HepG2 (cell line): ENCODE results near the gene ADSS1. TPM values are rescaled to one million over a fixed set of nuclear protein-coding genes. Genes with fewer than 3 reads are reported as not detected.

Source experiments
- ARID5B ChIP-seq: IDR thresholded peaks from 2 replicates; pipeline ENCODE4 v1.4.0; 2020; ENCODE audit warnings: mild to moderate bottlenecking, missing genetic modification reagents
- ATF4 ChIP-seq, 2 experiments: fragments of 450-650 bp in 1 of 2; sonication (generic) in 1 of 2; formaldehyde crosslinking; IDR thresholded peaks; 2 replicates each; pipeline versions ENCODE4 v1.5.0 to v1.8.0; 2020 to 2022; ENCODE audit warnings: mild to moderate bottlenecking in 1 of 2, missing genetic modification reagents in 1 of 2
- DRAP1 ChIP-seq: IDR thresholded peaks from 2 replicates; pipeline ENCODE4 v1.6.1; 2016; ENCODE audit warnings: missing genetic modification reagents, missing compliant biosample characterization
- HNF4G ChIP-seq, 2 experiments: sonication (generic) in 1 of 2; formaldehyde crosslinking in 1 of 2; IDR thresholded peaks; 2 replicates each; pipeline versions ENCODE4 v1.4.0 to v1.6.1; 2011 to 2020; ENCODE audit warnings: borderline replicate concordance in 2 of 2, low read depth in 2 of 2, mild to moderate bottlenecking in 2 of 2, low read length in 1 of 2, missing genetic modification reagents in 1 of 2, moderate library complexity in 1 of 2
- KDM3A ChIP-seq: IDR thresholded peaks from 2 replicates; pipeline ENCODE4 v1.6.1; 2018; ENCODE audit warnings: low read depth, missing compliant biosample characterization
- KDM6A ChIP-seq: IDR thresholded peaks from 2 replicates; pipeline ENCODE4 v1.6.1; 2016; ENCODE audit warnings: low read depth
- MED8 ChIP-seq: sonication (generic); formaldehyde crosslinking; IDR thresholded peaks from 2 replicates; pipeline ENCODE4 v1.8.1; 2023; ENCODE audit warnings: mild to moderate bottlenecking, missing genetic modification reagents; ENCODE audit not compliant: insufficient replicate concordance
- MIXL1 ChIP-seq: IDR thresholded peaks from 2 replicates; pipeline ENCODE4 v1.6.1; 2016
- MXI1 ChIP-seq: IDR thresholded peaks from 3 replicates; pipeline ENCODE4 v1.6.1; 2012; ENCODE audit warnings: low read depth, low read length, inconsistent platforms, borderline replicate concordance
- MYNN ChIP-seq: sonication (generic); formaldehyde crosslinking; IDR thresholded peaks from 2 replicates; pipeline ENCODE4 v1.4.0; 2020; ENCODE audit warnings: mild to moderate bottlenecking, low read depth, missing genetic modification reagents
- NFIC ChIP-seq: IDR thresholded peaks from 2 replicates; pipeline ENCODE4 v1.6.1; 2012; ENCODE audit warnings: mild to moderate bottlenecking, low read length, inconsistent platforms
- REL ChIP-seq: sonication (generic); formaldehyde crosslinking; conservative IDR thresholded peaks from 2 replicates; pipeline ENCODE4 v1.8.0; 2022; ENCODE audit warnings: mild to moderate bottlenecking, missing genetic modification reagents, moderate library complexity
- RXRA ChIP-seq: sonication (generic); formaldehyde crosslinking; IDR thresholded peaks from 2 replicates; pipeline ENCODE4 v1.5.1; 2020; ENCODE audit warnings: missing genetic modification reagents
- SAFB2 ChIP-seq: sonication (generic); formaldehyde crosslinking; IDR thresholded peaks from 2 replicates; pipeline ENCODE4 v1.5.1; 2020; ENCODE audit warnings: missing genetic modification reagents, low read depth, mild to moderate bottlenecking, borderline replicate concordance
- TMF1 ChIP-seq: sonication (generic); formaldehyde crosslinking; IDR thresholded peaks from 2 replicates; pipeline ENCODE4 v1.8.1; 2022; ENCODE audit warnings: low read depth, missing genetic modification reagents
- ZBED4 ChIP-seq: sonication (generic); formaldehyde crosslinking; IDR thresholded peaks from 2 replicates; pipeline ENCODE4 v1.4.0; 2020; ENCODE audit warnings: missing genetic modification reagents, borderline replicate concordance
- ZNF3 ChIP-seq: IDR thresholded peaks from 2 replicates; pipeline ENCODE4 v1.7.0; 2017; ENCODE audit warnings: inconsistent platforms
- ZNF530 ChIP-seq: sonication (generic); formaldehyde crosslinking; IDR thresholded peaks from 2 replicates; pipeline ENCODE4 v1.5.0; 2020; ENCODE audit warnings: low read depth, mild to moderate bottlenecking, missing genetic modification reagents
- polyA plus RNA-seq, 8 experiments: library from polyadenylated mRNA; depleted of rRNA in 3 of 8; stranded (reverse) in 7 of 8; unstranded in 1 of 8; fragments of >200 nt; fragmentation: Illumina TruSeq in 4 of 8; extraction: Trizol in 4 of 8; gene quantifications; 2 replicates each; pipeline versions ENCODE4 v1.2.1 to v1.2.3, GENCODE V29; 2011 to 2016; ENCODE audit warnings: low read depth in 4 of 8, missing spikeins in 1 of 8, mixed read lengths in 1 of 8; ENCODE audit not compliant: insufficient read depth in 1 of 8
- total RNA-seq, 5 experiments: library from RNA; depleted of rRNA; stranded (reverse); fragments of >200 nt; fragmentation: Illumina TruSeq; extraction: Trizol; gene quantifications; 2 replicates each; pipeline ENCODE4 v1.2.3, GENCODE V29; 2016; ENCODE audit warnings: low read depth in 1 of 5

Gene ADSS1
- total and polyA plus RNA-seq, 2 of the 13 experiments (the other 11 are each of a cell fraction or from before 2014, with no cell fraction given): 1.0 to 36.7 TPM

- TF ChIP-seq ZBED4 (CRISPR knock-in tag) (no peak; the same call in 1 of the 2 replicates), MXI1 (peak; percentile 57; the same call in 1 of the 3 replicates), MIXL1 (CRISPR knock-in tag) (no peak), MYNN (CRISPR knock-in tag) (no peak), KDM3A (CRISPR knock-in tag) (peak; percentile 30; the same call in 1 of the 2 replicates), RXRA (peak; percentile 62), ATF4 (CRISPR knock-in tag; IDR thresholded peaks at IDR 0.05) (peak in 1 of 2 experiments; percentile 67; a peak in 1 of 4 replicates), ZNF3 (CRISPR knock-in tag) (no peak), KDM6A (CRISPR knock-in tag) (no peak; the same call in 1 of the 2 replicates), ZNF530 (peak; percentile 89), NFIC (no peak), TMF1 (CRISPR knock-in tag) (no peak; the same call in 1 of the 2 replicates), HNF4G (IDR thresholded peaks at IDR 0.05; ENCODE audit: borderline replicate concordance, low read depth, low read length) (no peak), HNF4G (CRISPR knock-in tag; IDR thresholded peaks at IDR 0.05; ENCODE audit: borderline replicate concordance, low read depth) (no peak; the same call in 1 of the 2 replicates), MED8 (peak; percentile 60), SAFB2 (peak; percentile 62), DRAP1 (CRISPR knock-in tag) (peak; percentile 85), REL (CRISPR knock-in tag) (peak; percentile 89), ARID5B (CRISPR knock-in tag) (no peak; the same call in 1 of the 2 replicates)
These were observed 28.9 kb downstream of the ADSS1 start, which contains the start of gene SIVA1 (continued) for GRCh38 chr14:104752735-104753527.
